Urinary bladder (tissue), 4 donors: ENCODE data around the gene BST1. TPM values are rescaled to one million over a fixed set of nuclear protein-coding genes. Genes with fewer than 3 reads are reported as not detected.
"Not testable (repeated sequence)": the region's sequence is repeated elsewhere in the genome, so short reads cannot be mapped to it uniquely, and the experiment has no call there.

Source experiments
- DNase-seq: peaks from one replicate; pipeline ENCODE4 v3.0.0-alpha.2; 2015; ENCODE audit errors: extremely low spot score
- H3K27ac ChIP-seq: one replicate; pipeline ENCODE4 v1.5.1; 2013; ENCODE audit warnings: low read depth, mild to moderate bottlenecking, moderate library complexity
- H3K36me3 ChIP-seq: one replicate; pipeline ENCODE4 v1.6.1; 2013; ENCODE audit warnings: mild to moderate bottlenecking, moderate library complexity; ENCODE audit not compliant: insufficient read depth
- H3K4me1 ChIP-seq: one replicate; pipeline ENCODE4 v1.6.1; 2013; ENCODE audit warnings: mild to moderate bottlenecking, moderate library complexity; ENCODE audit not compliant: insufficient read depth
- H3K4me3 ChIP-seq: one replicate; pipeline ENCODE4 v1.5.1; 2013; ENCODE audit warnings: low read depth, low read length
- WGBS: extraction: QIAGEN DNeasy Blood & Tissue Kit; methylation state at CpG from one replicate; pipeline ENCODE4 v1.1.7; 2013; 5-methylcytosine and 5-hydroxymethylcytosine counted together
- polyA plus RNA-seq: library from polyadenylated mRNA; stranded (reverse); fragments of 200-250 nt; gene quantifications from one replicate; pipeline ENCODE4 v1.2.3, GENCODE V29; 2013
- total RNA-seq: library from RNA; depleted of rRNA; stranded (reverse); fragments of >200 nt; gene quantifications from one replicate; pipeline ENCODE4 v1.2.3, GENCODE V29; 2014
- donor health status: healthy with polysubstance abuse.
- donor health status: healthy.

BST1 gene
- total and polyA plus RNA-seq, 2 donors = 21.0 to 23.7 TPM

GRCh38 chr4:15754323-15754722, 51.5 kb downstream of the BST1 start:
- H3K4me3 ChIP-seq = no peak overlapping the region
- WGBS = 46% methylated on average over 4 of the region's 4 CpGs
- H3K36me3 ChIP-seq = no peaks in the 10 kb centered on the region
- no peaks in the 10 kb centered on the region for H3K4me1 ChIP-seq
- no peak for DNase-seq
- no peak overlapping the region for H3K27ac ChIP-seq

GRCh38 chr4:15755321-15756155, 52.7 kb downstream of the BST1 start:
- H3K36me3 ChIP-seq = no peaks in the 10 kb centered on the region
- WGBS = 74% methylated on average over 4 of the region's 4 CpGs
- H3K4me1 ChIP-seq = no peaks in the 10 kb centered on the region
- DNase-seq = no peak
- H3K27ac ChIP-seq = no peak overlapping the region
- no peak overlapping the region for H3K4me3 ChIP-seq

- H3K4me1 ChIP-seq = no peaks in the 10 kb centered on the region
- no peak overlapping the region for H3K4me3 ChIP-seq
- no peak for DNase-seq
- H3K36me3 ChIP-seq = no peaks in the 10 kb centered on the region
- no peak overlapping the region for H3K27ac ChIP-seq
- WGBS = 69% methylated on average over 6 of the region's 6 CpGs
Measured at GRCh38 chr4:15756361-15756861, 53.5 kb downstream of the BST1 start.

- Histone ChIP-seq H3K27ac (no peak overlapping the region), H3K4me1 (no peaks in the 10 kb centered on the region), H3K4me3 (no peak overlapping the region), H3K36me3 (no peaks in the 10 kb centered on the region)
- DNase-seq = no peak
- WGBS = 62% methylated on average over 4 of the region's 4 CpGs
Measured at GRCh38 chr4:15757054-15757453, 54.2 kb downstream of the BST1 start.

- DNase-seq = no peak
- Histone ChIP-seq H3K4me1 (no peaks in the 10 kb centered on the region), H3K27ac (no peak overlapping the region), H3K4me3 (no peak overlapping the region), H3K36me3 (no peaks in the 10 kb centered on the region)
- WGBS = 94% methylated on average over 4 of the region's 4 CpGs
Measured at GRCh38 chr4:15758294-15758693, 55.4 kb downstream of the BST1 start.

GRCh38 chr4:15762460-15762859, 59.6 kb downstream of the BST1 start:
- not testable (repeated sequence) for H3K36me3 ChIP-seq, H3K4me1 ChIP-seq, DNase-seq, H3K27ac ChIP-seq, H3K4me3 ChIP-seq

- Histone ChIP-seq H3K27ac (no peak overlapping the region), H3K4me1 (no peaks in the 10 kb centered on the region), H3K4me3 (no peak overlapping the region), H3K36me3 (no peaks in the 10 kb centered on the region)
- DNase-seq = no peak
- 61% methylated on average over 6 of the region's 6 CpGs for WGBS
Measured at GRCh38 chr4:15765391-15765790, 62.5 kb downstream of the BST1 start.

- no peak for DNase-seq
- Histone ChIP-seq H3K27ac (no peak overlapping the region), H3K36me3 (no peaks in the 10 kb centered on the region), H3K4me1 (no peaks in the 10 kb centered on the region), H3K4me3 (no peak overlapping the region)
- 43% methylated on average over 6 of the region's 6 CpGs for WGBS
Measured at GRCh38 chr4:15765910-15766697, 63.2 kb downstream of the BST1 start.

- no peak for DNase-seq
- no peaks in the 10 kb centered on the region for H3K4me1 ChIP-seq
- no peaks in the 10 kb centered on the region for H3K36me3 ChIP-seq
- no peak overlapping the region for H3K4me3 ChIP-seq
- 82% methylated on average over 8 of the region's 8 CpGs for WGBS
- H3K27ac ChIP-seq = no peak overlapping the region
Measured at GRCh38 chr4:15766821-15767220, 64.0 kb downstream of the BST1 start.

- H3K4me1 ChIP-seq = no peaks in the 10 kb centered on the region
- no peak overlapping the region for H3K4me3 ChIP-seq
- no peak for DNase-seq
- 57% methylated on average over 2 of the region's 2 CpGs for WGBS
- H3K27ac ChIP-seq = no peak overlapping the region
- no peaks in the 10 kb centered on the region for H3K36me3 ChIP-seq
Measured at GRCh38 chr4:15769202-15769601, 66.3 kb downstream of the BST1 start.

GRCh38 chr4:15771216-15772058, 68.6 kb downstream of the BST1 start:
- DNase-seq = no peak
- WGBS = 70% methylated on average over 3 of the region's 3 CpGs
- Histone ChIP-seq H3K27ac (no peak overlapping the region), H3K4me3 (no peak overlapping the region), H3K36me3 (no peaks in the 10 kb centered on the region), H3K4me1 (no peaks in the 10 kb centered on the region)

- Histone ChIP-seq H3K36me3 (no peaks in the 10 kb centered on the region), H3K27ac (no peak overlapping the region), H3K4me3 (no peak overlapping the region), H3K4me1 (no peaks in the 10 kb centered on the region)
- no peak for DNase-seq
- WGBS = 85% methylated on average over 4 of the region's 4 CpGs
Measured at GRCh38 chr4:15774020-15774420, 71.2 kb downstream of the BST1 start.

GRCh38 chr4:15776871-15777648, 74.2 kb downstream of the BST1 start:
- WGBS = 92% methylated on average over 5 of the region's 5 CpGs
- Histone ChIP-seq H3K4me3 (no peak overlapping the region), H3K4me1 (no peaks in the 10 kb centered on the region), H3K36me3 (no peaks in the 10 kb centered on the region), H3K27ac (no peak overlapping the region)
- no peak for DNase-seq
